GM19328 (cell line): ENCODE measurements around the gene EMX2.

Source experiments
- ATAC-seq: cut with Tn5 transposase; IDR thresholded peaks from one replicate; pipeline ENCODE4 v1.9.1; 2021; ENCODE audit warnings: mild to moderate bottlenecking, moderate library complexity; ENCODE audit not compliant: unreplicated experiment

The EMX2 gene

GRCh38 chr10:117591043-117591442, 48.5 kb downstream of the EMX2 start:
- no peak for ATAC-seq

GRCh38 chr10:117594722-117595121, 52.2 kb downstream of the EMX2 start:
- ATAC-seq: no peak

- no peak for ATAC-seq
Measured at GRCh38 chr10:117596706-117597105, 54.2 kb downstream of the EMX2 start.

- ATAC-seq: no peak
Measured at GRCh38 chr10:117597216-117597615, 54.7 kb downstream of the EMX2 start.
